ENCODE results near the gene PIK3CD. TPM values are rescaled to one million over a fixed set of nuclear protein-coding genes. Genes with fewer than 3 reads are reported as not detected.
"Not testable (repeated sequence)": the region's sequence is repeated elsewhere in the genome, so short reads cannot be mapped to it uniquely, and the experiment has no call there.

Gene PIK3CD
- total RNA-seq, 1 donor: 14.1 TPM

DNA sequence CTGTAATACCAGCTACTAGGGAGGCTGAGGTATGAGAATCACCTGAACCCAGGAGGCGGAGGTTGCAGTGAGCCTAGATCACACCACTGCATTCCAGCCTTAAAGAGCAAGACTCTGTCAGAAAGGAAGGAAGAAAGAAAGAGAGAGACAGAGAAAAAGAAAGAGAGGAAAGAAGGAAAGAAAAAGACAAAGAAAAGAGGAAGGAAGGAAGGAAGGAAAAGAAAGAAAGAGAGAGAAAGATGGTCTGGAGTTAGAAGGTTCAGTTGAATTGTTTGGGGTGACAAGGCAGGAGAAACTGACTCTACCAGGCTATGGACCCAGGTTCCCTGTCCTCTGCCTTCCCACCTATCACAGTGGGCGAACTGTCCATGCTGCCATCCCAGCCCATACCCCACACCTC is 27.4 kb upstream of the PIK3CD start:
- H3K36me3 ChIP-seq (ENCODE audit: insufficient read depth, low read length): no peaks in the 10 kb centered on the region
- DNase-seq (ENCODE audit: insufficient read length, low spot score, missing footprints): peak; percentile 18
- peaks cover 2% of the 10 kb centered on the region for H3K27me3 ChIP-seq (ENCODE audit: insufficient read depth, low read length)
- H2AFZ ChIP-seq (ENCODE audit: low read length): no peak overlapping the region
- H3K4me2 ChIP-seq (ENCODE audit: insufficient read depth, low read length): no peak overlapping the region
- no peaks in the 10 kb centered on the region for H4K20me1 ChIP-seq (ENCODE audit: insufficient read depth, low read length)
- no peaks in the 10 kb centered on the region for H3K79me2 ChIP-seq (ENCODE audit: insufficient read depth, low read length)
- no peak overlapping the region for H3K4me3 ChIP-seq (ENCODE audit: insufficient read depth, low read length)
- TF ChIP-seq, protein P1, sequence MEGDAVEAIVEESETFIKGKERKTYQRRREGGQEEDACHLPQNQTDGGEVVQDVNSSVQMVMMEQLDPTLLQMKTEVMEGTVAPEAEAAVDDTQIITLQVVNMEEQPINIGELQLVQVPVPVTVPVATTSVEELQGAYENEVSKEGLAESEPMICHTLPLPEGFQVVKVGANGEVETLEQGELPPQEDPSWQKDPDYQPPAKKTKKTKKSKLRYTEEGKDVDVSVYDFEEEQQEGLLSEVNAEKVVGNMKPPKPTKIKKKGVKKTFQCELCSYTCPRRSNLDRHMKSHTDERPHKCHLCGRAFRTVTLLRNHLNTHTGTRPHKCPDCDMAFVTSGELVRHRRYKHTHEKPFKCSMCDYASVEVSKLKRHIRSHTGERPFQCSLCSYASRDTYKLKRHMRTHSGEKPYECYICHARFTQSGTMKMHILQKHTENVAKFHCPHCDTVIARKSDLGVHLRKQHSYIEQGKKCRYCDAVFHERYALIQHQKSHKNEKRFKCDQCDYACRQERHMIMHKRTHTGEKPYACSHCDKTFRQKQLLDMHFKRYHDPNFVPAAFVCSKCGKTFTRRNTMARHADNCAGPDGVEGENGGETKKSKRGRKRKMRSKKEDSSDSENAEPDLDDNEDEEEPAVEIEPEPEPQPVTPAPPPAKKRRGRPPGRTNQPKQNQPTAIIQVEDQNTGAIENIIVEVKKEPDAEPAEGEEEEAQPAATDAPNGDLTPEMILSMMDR (IDR thresholded peaks at IDR 0.05; ENCODE audit: extremely low read depth, low read depth, low read length): no peak
- H3K27ac ChIP-seq (ENCODE audit: low read depth, low read length): no peak overlapping the region
- H3K4me1 ChIP-seq (ENCODE audit: insufficient read depth, low read length): no peaks in the 10 kb centered on the region
- no peaks in the 10 kb centered on the region for H3K9me3 ChIP-seq (ENCODE audit: low read depth, low read length)

DNA sequence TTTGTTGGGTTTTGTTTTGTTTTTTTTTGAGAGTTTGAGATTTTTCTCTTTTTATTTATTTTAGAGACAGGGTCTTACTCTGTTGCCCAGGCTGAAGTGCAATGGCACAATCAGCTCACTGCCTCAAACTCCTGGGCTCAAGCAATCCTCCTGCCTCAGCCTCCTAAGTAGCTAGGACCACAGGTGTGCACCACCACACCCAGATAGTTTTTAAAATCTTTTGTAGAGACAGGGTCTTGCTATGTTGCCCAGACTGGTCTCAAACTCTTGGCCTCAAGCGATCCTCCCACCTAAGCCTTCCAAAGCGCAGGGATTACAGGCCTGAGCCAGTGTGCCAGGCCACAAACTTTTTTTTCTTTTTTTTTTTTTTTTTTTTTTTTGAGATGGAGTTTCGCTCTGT is 26.5 kb upstream of the PIK3CD start:
- H3K79me2 ChIP-seq (ENCODE audit: insufficient read depth, low read length); H3K27ac ChIP-seq (ENCODE audit: low read depth, low read length); H2AFZ ChIP-seq (ENCODE audit: low read length); DNase-seq (ENCODE audit: insufficient read length, low spot score, missing footprints); H3K4me1 ChIP-seq (ENCODE audit: insufficient read depth, low read length); H3K36me3 ChIP-seq (ENCODE audit: insufficient read depth, low read length); H3K9me3 ChIP-seq (ENCODE audit: low read depth, low read length); H4K20me1 ChIP-seq (ENCODE audit: insufficient read depth, low read length); H3K27me3 ChIP-seq (ENCODE audit: insufficient read depth, low read length); H3K4me3 ChIP-seq (ENCODE audit: insufficient read depth, low read length); H3K4me2 ChIP-seq (ENCODE audit: insufficient read depth, low read length): not testable (repeated sequence)

DNA sequence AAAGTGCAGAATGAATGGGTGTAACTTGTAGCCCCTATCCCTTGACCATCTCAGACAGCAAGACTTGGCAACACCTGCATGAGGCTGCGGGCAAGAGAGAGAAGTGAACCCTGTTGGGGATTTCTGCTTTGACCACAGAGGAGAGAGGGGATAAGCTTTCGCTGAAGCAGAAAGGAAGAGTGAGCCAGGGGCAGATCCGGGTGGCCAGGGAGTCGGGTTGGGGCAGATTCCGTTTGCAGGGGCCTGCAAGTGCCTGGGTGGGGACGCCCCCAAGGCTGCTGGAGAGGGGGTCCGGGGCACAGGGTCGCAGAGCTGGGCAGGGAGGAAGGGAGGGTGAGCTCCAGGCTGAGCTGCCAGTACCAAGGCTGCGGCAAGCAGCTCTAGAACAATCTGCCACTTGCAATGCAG is 25.3 kb upstream of the PIK3CD start:
- Histone ChIP-seq H3K9me3 (ENCODE audit: low read depth, low read length) (no peaks in the 10 kb centered on the region), H3K36me3 (ENCODE audit: insufficient read depth, low read length) (no peaks in the 10 kb centered on the region), H3K4me3 (ENCODE audit: insufficient read depth, low read length) (no peak overlapping the region), H4K20me1 (ENCODE audit: insufficient read depth, low read length) (no peaks in the 10 kb centered on the region), H2AFZ (ENCODE audit: low read length) (no peak overlapping the region), H3K4me1 (ENCODE audit: insufficient read depth, low read length) (no peaks in the 10 kb centered on the region), H3K27ac (ENCODE audit: low read depth, low read length) (no peak overlapping the region), H3K4me2 (ENCODE audit: insufficient read depth, low read length) (peak overlapping the region; percentile 81), H3K27me3 (ENCODE audit: insufficient read depth, low read length) (no peaks in the 10 kb centered on the region), H3K79me2 (ENCODE audit: insufficient read depth, low read length) (no peaks in the 10 kb centered on the region)
- DNase-seq (ENCODE audit: insufficient read length, low spot score, missing footprints): peak; percentile 58
- TF ChIP-seq, protein P1 (IDR thresholded peaks at IDR 0.05; ENCODE audit: extremely low read depth, low read depth, low read length): no peak

DNA sequence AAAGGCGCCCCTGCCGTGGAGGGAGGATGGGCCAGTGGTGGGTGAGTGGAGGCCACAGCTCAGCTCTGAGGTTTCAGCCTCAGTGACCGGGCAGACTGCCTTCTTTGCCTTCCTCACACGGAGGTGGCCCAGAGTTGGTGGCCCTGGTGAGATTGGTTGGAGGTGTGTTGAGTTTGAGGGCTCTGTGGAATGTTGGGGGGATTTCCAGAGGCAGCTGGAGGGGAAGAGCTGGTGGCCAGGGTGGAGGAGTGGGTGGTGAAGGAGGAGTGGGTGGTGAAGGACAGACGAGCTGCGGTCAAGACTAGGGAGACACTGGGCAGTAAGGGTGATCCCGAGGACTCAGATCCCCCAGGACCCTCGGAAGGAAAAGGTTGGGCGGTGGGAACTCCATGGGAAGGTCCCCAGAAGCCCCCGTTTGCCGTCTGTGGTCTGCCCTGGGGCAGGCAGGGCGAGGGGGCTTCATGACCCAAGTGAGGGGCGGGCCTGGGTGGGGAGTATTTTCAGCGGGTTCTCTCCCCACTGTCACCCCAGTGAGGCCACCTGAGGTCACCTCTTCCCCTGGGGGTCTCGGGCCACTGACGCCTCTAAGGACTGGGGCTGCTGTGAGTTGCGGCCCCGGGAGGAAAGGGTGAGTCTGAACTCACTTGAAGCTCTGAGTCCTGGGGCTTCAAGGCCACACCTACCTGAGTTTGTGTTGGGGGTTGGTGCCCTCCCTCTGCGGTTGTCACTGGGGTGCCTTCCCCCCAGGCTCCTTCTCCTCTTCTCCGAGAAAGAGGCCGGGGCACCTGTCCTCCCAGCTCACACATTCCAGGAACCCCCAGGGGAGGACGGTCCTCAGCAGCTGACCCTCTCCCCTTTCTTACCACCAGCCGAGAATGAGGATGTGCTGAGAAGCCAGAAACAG is 22.7 kb upstream of the PIK3CD start:
- peak; percentile 71 for DNase-seq (ENCODE audit: insufficient read length, low spot score, missing footprints)
- no peak overlapping the region for H3K27ac ChIP-seq (ENCODE audit: low read depth, low read length)
- no peaks in the 10 kb centered on the region for H4K20me1 ChIP-seq (ENCODE audit: insufficient read depth, low read length)
- no peaks in the 10 kb centered on the region for H3K36me3 ChIP-seq (ENCODE audit: insufficient read depth, low read length)
- no peaks in the 10 kb centered on the region for H3K4me1 ChIP-seq (ENCODE audit: insufficient read depth, low read length)
- no peaks in the 10 kb centered on the region for H3K27me3 ChIP-seq (ENCODE audit: insufficient read depth, low read length)
- no peaks in the 10 kb centered on the region for H3K79me2 ChIP-seq (ENCODE audit: insufficient read depth, low read length)
- no peak overlapping the region for H3K4me3 ChIP-seq (ENCODE audit: insufficient read depth, low read length)
- no peak overlapping the region for H2AFZ ChIP-seq (ENCODE audit: low read length)
- TF ChIP-seq, protein P1 (IDR thresholded peaks at IDR 0.05; ENCODE audit: extremely low read depth, low read depth, low read length): no peak
- H3K9me3 ChIP-seq (ENCODE audit: low read depth, low read length): no peaks in the 10 kb centered on the region
- H3K4me2 ChIP-seq (ENCODE audit: insufficient read depth, low read length): no peak overlapping the region

Data from osteoblast (primary cell).